GM21515 (cell line): Measurements from ENCODE around the gene MRO.
"Not testable (repeated sequence)": the region's sequence is repeated elsewhere in the genome, so short reads cannot be mapped to it uniquely, and the experiment has no call there.

Source experiments
- ATAC-seq: cut with Tn5 transposase; IDR thresholded peaks from one replicate; pipeline ENCODE4 v1.9.1; 2021; ENCODE audit not compliant: unreplicated experiment

Gene MRO

GRCh38 chr18:50836521-50836957 lies 16.7 kb upstream of the MRO start:
- no peak for ATAC-seq

- not testable (repeated sequence) for ATAC-seq
Observed at GRCh38 chr18:50833496-50833895, 13.7 kb upstream of the MRO start.

GRCh38 chr18:50832754-50833153 lies 12.9 kb upstream of the MRO start:
- peak; percentile 64 for ATAC-seq

GRCh38 chr18:50830544-50830943 lies 10.7 kb upstream of the MRO start:
- peak; percentile 70 for ATAC-seq

- no peak for ATAC-seq
Observed at GRCh38 chr18:50829644-50830043, 9.8 kb upstream of the MRO start.

- no peak for ATAC-seq
Observed at GRCh38 chr18:50826027-50826426, 6.2 kb upstream of the MRO start.

GRCh38 chr18:50825621-50826020 lies 5.8 kb upstream of the MRO start:
- no peak for ATAC-seq

- ATAC-seq, result no peak
Observed at GRCh38 chr18:50822756-50823155, 2.9 kb upstream of the MRO start.

- no peak for ATAC-seq
Observed at GRCh38 chr18:50820901-50821520, 1.2 kb upstream of the MRO start.

- no peak for ATAC-seq
Observed at GRCh38 chr18:50819027-50819727, 639 bp downstream of the MRO start.

GRCh38 chr18:50816419-50817166 lies 3.2 kb downstream of the MRO start:
- peak; percentile 50 for ATAC-seq

- ATAC-seq, result no peak
Observed at GRCh38 chr18:50814395-50814794, 5.4 kb downstream of the MRO start.

- no peak for ATAC-seq
Observed at GRCh38 chr18:50813353-50813752, 6.5 kb downstream of the MRO start.

GRCh38 chr18:50812834-50813233 lies 7.0 kb downstream of the MRO start:
- no peak for ATAC-seq

GRCh38 chr18:50807176-50807575 lies 12.6 kb downstream of the MRO start:
- no peak for ATAC-seq

GRCh38 chr18:50806208-50806616 lies 13.6 kb downstream of the MRO start:
- no peak for ATAC-seq

GRCh38 chr18:50805732-50806131 lies 14.1 kb downstream of the MRO start:
- no peak for ATAC-seq

GRCh38 chr18:50803592-50803991 lies 16.2 kb downstream of the MRO start:
- no peak for ATAC-seq

- ATAC-seq, result no peak
Observed at GRCh38 chr18:50802141-50802540, 17.7 kb downstream of the MRO start.

GRCh38 chr18:50797142-50797541 lies 22.7 kb downstream of the MRO start:
- ATAC-seq, result no peak

GRCh38 chr18:50796495-50796894 lies 23.3 kb downstream of the MRO start:
- ATAC-seq, result no peak
